ENCODE measurements around the gene TMEM205. TPM values are rescaled to one million over a fixed set of nuclear protein-coding genes. Genes with fewer than 3 reads are reported as not detected.

Gene TMEM205
- total and polyA plus RNA-seq, 2 of the 8 experiments (the other 6 are each of a cell fraction or from before 2014, with no cell fraction given): 73.5 to 423 TPM

DNA sequence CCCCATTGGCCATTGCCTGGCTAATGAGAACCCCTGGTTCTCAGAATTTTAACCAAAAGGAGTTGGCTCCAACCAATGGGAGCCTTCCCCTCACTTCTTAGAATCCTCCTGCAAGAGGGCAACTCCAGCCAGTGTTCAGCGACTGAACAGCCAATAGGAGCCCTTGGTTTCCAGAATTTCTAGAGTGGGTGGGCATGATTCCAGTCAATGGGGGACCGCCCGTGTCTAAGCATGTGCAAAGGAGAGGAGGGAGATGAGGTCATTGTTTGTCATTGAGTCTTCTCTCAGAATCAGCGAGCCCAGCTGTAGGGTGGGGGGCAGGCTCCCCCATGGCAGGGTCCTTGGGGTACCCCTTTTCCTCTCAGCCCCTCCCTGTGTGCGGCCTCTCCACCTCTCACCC lies 18.9 kb upstream of the TMEM205 start:
- Histone ChIP-seq H3K4ac (replicated peaks; ENCODE audit: insufficient read length, low read depth, low read length) (no peak overlapping the region), H3K23ac (ENCODE audit: insufficient read length) (no peak overlapping the region), H3K79me1 (ENCODE audit: low read depth, low read length) (no peaks in the 10 kb centered on the region), H2BK12ac (ENCODE audit: low read depth, low read length) (no peak overlapping the region), H4K20me1 (replicated peaks in 1 of 2; ENCODE audit: control insufficient read depth in 1 of 2, insufficient read depth in 2 of 2, low read length in 2 of 2) (peaks cover 0 to 3% of the 10 kb centered on the region in 2 experiments), H2AFZ (ENCODE audit: low read length) (no peak overlapping the region), H3K4me1 (replicated peaks in 1 of 4; ENCODE audit: control insufficient read depth in 3 of 4, insufficient read depth in 4 of 4, low read length in 3 of 4) (peaks cover 0 to 7% (median 5%) of the 10 kb centered on the region in 4 experiments), H2BK5ac (ENCODE audit: low read depth, low read length) (no peak overlapping the region), H2BK20ac (ENCODE audit: low read length) (no peak overlapping the region), H3K79me2 (ENCODE audit: control insufficient read depth in 1 of 2, insufficient read depth in 2 of 2, low read length in 2 of 2) (no peaks in the 10 kb centered on the region), H3K18ac (ENCODE audit: extremely low read depth, low read length) (no peak overlapping the region), H3K4me3 (ENCODE audit: extremely low read depth in 1 of 4, insufficient read depth in 2 of 4, low read depth in 3 of 4, low read length in 4 of 4) (no peak overlapping the region), H3K27ac (ENCODE audit: low read depth, low read length) (no peak overlapping the region), H3K9me3 (ENCODE audit: insufficient read depth in 2 of 2, low read depth in 1 of 2, low read length in 1 of 2) (no peaks in the 10 kb centered on the region), H2BK15ac (ENCODE audit: low read length) (no peak overlapping the region), H3K36me3 (ENCODE audit: control insufficient read depth in 2 of 4, insufficient read depth in 4 of 4, low read length in 3 of 4) (peaks cover 0 to 3% (median 0%) of the 10 kb centered on the region in 4 experiments; a peak in 1 of 8 replicates), H4K5ac (ENCODE audit: insufficient read length, low read depth, low read length) (no peak overlapping the region), H3K14ac (ENCODE audit: insufficient read length) (no peak overlapping the region), H4K91ac (replicated peaks; ENCODE audit: insufficient read length, low read length) (no peak overlapping the region), H2BK120ac (replicated peaks; ENCODE audit: low read depth, low read length) (no peak overlapping the region), H2AK5ac (ENCODE audit: low read depth, low read length) (no peak overlapping the region), H3K23me2 (ENCODE audit: low read depth, low read length) (peaks cover 10% of the 10 kb centered on the region; the same call in 1 of the 2 replicates), H4K8ac (ENCODE audit: extremely low read depth, insufficient read depth, low read length) (no peak overlapping the region), H3K56ac (replicated peaks; ENCODE audit: insufficient read length, low read depth, low read length) (no peak overlapping the region), H3K27me3 (replicated peaks in 1 of 4; ENCODE audit: control insufficient read depth in 3 of 4, extremely low read depth in 1 of 4, insufficient read depth in 3 of 4, low read length in 3 of 4) (peaks cover 0 to 4% (median 2%) of the 10 kb centered on the region in 4 experiments; a peak in 3 of 7 replicates), H3K4me2 (ENCODE audit: insufficient read depth in 1 of 2, low read depth in 2 of 2, low read length in 2 of 2) (no peak overlapping the region), H3K9ac (replicated peaks in 1 of 4; ENCODE audit: extremely low read depth in 1 of 4, low read depth in 3 of 4, low read length in 3 of 4) (no peak overlapping the region)
- ChIA-PET POLR2A (ENCODE audit: partially characterized antibody) (interaction anchor here (0.6 to 2.5 kb wide), 3 partner anchors 9 to 42 kb away, joined by 3 to 12 read pairs (median 3); partner anchors contain the start of gene SWSAP1), CTCF (ENCODE audit: partially characterized antibody) (interaction anchor here (7.0 kb wide), 1 partner anchor 17 kb away, joined by 49 read pairs; the partner anchor contains the start of gene EPOR)
- TF ChIP-seq TBP (IDR thresholded peaks at IDR 0.05; ENCODE audit: low read depth, low read length) (no peak), SUZ12 (IDR thresholded peaks at IDR 0.05; ENCODE audit: low read length) (no peak), KDM1A (IDR thresholded peaks at IDR 0.05; ENCODE audit: borderline replicate concordance, low read length) (no peak), RFX5 (IDR thresholded peaks at IDR 0.05; ENCODE audit: borderline replicate concordance, low read depth, low read length) (no peak), RAD21 (IDR thresholded peaks at IDR 0.05 in 1 of 2, conservative IDR thresholded peaks at IDR 0.05 in 1 of 2; ENCODE audit: low read depth in 2 of 2, low read length in 2 of 2) (no peak), PHF8 (conservative IDR thresholded peaks at IDR 0.05; ENCODE audit: low read depth, low read length) (no peak), SIN3A (conservative IDR thresholded peaks at IDR 0.05 in 1 of 2, IDR thresholded peaks at IDR 0.05 in 1 of 2; ENCODE audit: low read depth in 1 of 2, low read length in 2 of 2) (no peak), TEAD4 (IDR thresholded peaks at IDR 0.05; ENCODE audit: low read depth, low read length) (no peak), HDAC2 (IDR thresholded peaks at IDR 0.05; ENCODE audit: borderline replicate concordance in 1 of 2, low read depth in 2 of 2, low read length in 2 of 2) (no peak)
- 88% methylated on average over 5 of the region's 5 CpGs; no CpG with 5 or more reads in 1 of the 2 experiments for WGBS, 2 experiments (ENCODE audit: extremely low coverage in 1 of 2, insufficient coverage in 1 of 2, insufficient read length in 1 of 2, insufficient replicate concordance in 2 of 2, low coverage in 1 of 2, low lambda C conversion rate in 2 of 2, missing lambda C conversion rate in 1 of 2)
- DNase-seq (ENCODE audit: low read depth in 1 of 2, low spot score in 2 of 2): no peak
- no peak for FAIRE-seq
